Vagina (tissue), 2 donors: ENCODE data around the gene LDB2.

ENCODE experiments used
- POLR2A ChIP-seq, 2 donors: fragments of 450-650 bp; IDR thresholded peaks; one replicate each; pipeline ENCODE4 v1.6.1; 2017; ENCODE audit warnings: antibody characterized with exemption in 2 of 2, mild to moderate bottlenecking in 2 of 2, moderate library complexity in 2 of 2
- POLR2AphosphoS5 ChIP-seq, 2 donors: sonication (generic); formaldehyde crosslinking; IDR thresholded peaks; one replicate each; pipeline ENCODE4 v1.9.0; 2017; ENCODE audit warnings: antibody characterized with exemption in 2 of 2, mild to moderate bottlenecking in 2 of 2, low read depth in 1 of 2; ENCODE audit not compliant: insufficient read depth in 1 of 2
- TF ChIP-seq, protein P1 (sequence below), 3 experiments: fragments of 450-650 bp in 2 of 3; fragments of 200-600 bp in 1 of 3; sonication (generic) in 1 of 3; IDR thresholded peaks; one replicate each; pipeline ENCODE4 v1.5.1; 2017 to 2019; ENCODE audit warnings: antibody characterized with exemption in 3 of 3, mild to moderate bottlenecking in 2 of 3, moderate library complexity in 2 of 3

DNA sequence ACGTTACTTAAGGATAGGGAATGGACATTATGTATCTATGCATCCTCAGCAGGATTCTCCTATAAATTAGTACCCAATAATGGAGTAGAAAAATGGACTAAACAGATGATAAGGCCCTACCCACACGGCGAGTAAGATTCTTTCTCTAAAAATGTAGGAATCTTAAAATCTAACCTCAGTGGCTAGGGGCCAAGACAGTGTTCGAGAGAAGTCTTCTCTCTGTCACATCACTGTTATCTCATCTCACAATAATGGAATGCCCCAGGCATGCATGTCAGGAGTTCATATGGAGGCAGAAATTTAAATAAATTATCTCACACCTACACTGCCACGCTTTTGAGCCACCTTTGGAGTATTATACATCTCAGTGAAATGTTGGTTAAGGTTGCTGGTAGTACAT, 132.9 kb downstream of the LDB2 start:
- TF ChIP-seq, protein P1, sequence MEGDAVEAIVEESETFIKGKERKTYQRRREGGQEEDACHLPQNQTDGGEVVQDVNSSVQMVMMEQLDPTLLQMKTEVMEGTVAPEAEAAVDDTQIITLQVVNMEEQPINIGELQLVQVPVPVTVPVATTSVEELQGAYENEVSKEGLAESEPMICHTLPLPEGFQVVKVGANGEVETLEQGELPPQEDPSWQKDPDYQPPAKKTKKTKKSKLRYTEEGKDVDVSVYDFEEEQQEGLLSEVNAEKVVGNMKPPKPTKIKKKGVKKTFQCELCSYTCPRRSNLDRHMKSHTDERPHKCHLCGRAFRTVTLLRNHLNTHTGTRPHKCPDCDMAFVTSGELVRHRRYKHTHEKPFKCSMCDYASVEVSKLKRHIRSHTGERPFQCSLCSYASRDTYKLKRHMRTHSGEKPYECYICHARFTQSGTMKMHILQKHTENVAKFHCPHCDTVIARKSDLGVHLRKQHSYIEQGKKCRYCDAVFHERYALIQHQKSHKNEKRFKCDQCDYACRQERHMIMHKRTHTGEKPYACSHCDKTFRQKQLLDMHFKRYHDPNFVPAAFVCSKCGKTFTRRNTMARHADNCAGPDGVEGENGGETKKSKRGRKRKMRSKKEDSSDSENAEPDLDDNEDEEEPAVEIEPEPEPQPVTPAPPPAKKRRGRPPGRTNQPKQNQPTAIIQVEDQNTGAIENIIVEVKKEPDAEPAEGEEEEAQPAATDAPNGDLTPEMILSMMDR (IDR thresholded peaks at IDR 0.05) = no peak
- TF ChIP-seq POLR2A (IDR thresholded peaks at IDR 0.05) = no peak
- TF ChIP-seq POLR2AphosphoS5 (IDR thresholded peaks at IDR 0.05; ENCODE audit: insufficient read depth in 1 of 2, low read depth in 1 of 2) = no peak
